ENCODE data around the gene CDC14A. TPM values are rescaled to one million over a fixed set of nuclear protein-coding genes. Genes with fewer than 3 reads are reported as not detected.
"Not testable (repeated sequence)": the region's sequence is repeated elsewhere in the genome, so short reads cannot be mapped to it uniquely, and the experiment has no call there.

Gene CDC14A
- total RNA-seq, 1 donor from 2014 or later = 12.8 TPM

DNA sequence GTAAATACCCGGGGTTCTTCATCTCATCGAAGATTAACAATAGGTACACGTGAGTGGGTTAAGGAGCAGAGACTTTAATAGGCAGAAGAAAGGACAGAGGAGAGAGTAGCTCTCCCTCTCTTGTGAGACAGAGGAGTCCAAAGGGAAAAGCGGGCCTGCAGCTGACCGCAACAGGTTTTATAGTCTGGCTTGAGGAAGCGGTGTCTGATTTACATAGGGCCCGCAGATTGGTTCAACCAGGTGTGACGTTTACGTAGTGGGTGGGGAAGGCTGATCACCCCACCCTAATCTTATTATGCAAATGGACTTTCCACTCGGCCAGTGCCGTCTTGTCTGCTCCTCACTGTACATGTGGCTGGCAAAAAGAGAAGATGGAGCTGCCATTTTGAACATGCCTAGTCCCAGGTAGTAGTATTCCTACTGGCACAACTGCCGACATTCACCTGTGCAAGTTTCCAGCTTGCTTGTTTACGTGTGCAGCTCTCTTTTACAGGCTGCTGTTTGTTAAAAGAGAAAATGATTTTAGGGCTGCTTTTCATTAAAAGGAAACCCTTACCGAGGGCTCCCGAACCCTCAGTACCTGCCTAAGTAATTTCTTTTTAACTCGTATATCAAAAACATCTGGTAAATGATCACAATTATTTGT lies 10.6 kb downstream of the CDC14A start:
- DNase-seq = peak; percentile 13

DNA sequence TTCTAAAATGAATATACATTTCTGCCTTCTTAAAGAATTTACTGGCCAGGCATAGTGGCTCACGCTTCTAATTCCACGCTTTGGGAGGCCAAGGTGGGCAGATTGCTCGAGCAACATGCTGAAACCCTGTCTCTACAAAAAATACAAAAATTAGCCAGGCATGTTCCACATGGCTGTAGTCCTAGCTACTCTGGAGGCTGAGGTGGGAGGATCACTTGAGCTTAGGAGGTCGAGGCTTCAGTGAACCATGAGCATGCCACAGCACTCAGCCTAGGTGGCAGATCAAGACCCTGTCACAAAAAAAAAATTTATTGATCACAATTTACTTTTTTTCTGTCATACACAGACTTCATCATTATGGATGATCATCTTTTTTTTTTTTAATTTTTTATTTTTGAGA lies 11.5 kb downstream of the CDC14A start:
- no peak for DNase-seq

DNA sequence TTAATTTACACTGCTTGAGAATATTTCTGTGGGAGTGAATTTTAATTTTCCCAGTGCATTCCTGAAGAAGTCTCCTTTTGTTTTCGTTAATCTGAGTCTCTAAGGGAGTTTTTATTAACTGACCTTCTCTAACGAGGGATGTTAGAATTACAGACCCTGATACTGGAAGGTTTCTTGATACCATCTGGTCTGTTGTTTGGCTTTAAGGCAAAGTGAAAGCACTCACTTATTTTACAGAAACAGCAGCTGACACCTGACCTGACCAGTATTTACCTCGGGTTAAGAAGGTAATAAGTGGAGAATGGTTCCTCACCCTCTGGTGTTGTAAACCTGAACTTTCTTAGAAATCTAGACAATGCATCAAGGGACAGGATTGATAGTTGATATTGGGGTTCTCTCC lies 12.4 kb downstream of the CDC14A start:
- DNase-seq = no peak

DNA sequence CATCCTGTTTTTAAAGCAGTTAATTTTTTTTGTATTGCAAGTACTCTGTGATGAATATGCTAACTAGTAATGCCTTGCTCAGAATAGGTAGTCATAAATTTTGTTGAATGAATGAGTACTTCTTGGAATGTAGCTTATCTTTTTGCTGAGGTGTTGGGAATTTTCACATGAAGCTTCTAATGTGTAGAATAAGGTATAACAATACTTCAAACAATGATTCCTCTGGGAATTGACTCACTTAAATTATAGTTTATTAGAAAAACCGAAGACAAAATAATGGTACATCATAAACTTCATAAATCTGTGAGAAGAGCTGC lies 13.9 kb downstream of the CDC14A start:
- no peak for DNase-seq

DNA sequence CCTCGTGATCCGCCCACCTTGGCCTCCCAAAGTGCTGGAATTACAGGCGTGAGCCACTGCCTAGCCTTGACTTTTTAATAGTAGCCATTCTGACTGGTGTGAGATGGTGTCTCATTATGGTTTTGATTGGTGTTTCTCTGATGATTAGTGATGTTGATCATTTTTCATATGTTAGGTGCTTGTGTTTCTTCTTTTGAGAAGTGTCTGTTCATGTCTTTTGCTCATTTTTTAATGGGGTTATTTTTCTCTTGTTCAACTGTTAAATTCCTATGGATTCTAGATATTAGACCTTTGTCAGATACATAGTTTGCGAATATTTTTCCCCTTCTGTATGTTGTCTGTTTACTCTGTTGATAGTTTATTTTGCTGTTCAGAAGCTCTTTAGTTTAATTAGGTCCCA lies 17.0 kb downstream of the CDC14A start:
- not testable (repeated sequence) for DNase-seq

DNA sequence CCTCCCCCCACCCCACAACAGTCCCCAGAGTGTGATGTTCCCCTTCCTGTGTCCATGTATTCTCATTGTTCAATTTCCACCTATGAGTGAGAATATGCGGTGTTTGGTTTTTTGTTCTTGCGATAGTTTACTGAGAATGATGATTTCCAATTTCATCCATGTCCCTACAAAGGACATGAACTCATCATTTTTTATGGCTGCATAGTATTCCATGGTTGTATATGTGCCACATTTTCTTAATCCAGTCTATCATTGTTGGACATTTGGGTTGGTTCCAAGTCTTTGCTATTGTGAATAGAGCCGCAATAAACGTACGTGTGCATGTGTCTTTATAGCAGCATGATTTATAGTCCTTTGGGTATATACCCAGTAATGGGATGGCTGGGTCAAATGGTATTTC lies 21.6 kb downstream of the CDC14A start:
- DNase-seq = not testable (repeated sequence)

DNA sequence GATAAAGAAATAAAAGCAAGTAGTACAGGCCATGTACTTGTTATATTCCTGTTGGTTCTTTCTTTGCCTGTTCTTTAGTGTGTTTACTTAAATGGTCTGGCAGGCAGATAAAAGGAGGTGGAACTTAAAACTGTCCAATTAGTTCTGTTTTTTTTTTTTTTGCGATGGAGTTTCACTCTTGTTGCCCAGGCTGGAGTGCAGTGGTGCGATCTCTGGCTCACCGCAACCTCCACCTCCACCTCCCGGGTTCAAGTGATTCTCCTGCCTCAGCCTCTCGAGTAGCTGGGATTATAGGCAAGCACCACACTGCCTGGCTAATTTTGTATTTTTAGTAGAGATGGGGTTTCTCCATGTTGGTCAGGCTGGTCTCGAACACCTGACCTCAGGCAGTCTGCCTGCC lies 24.6 kb downstream of the CDC14A start:
- not testable (repeated sequence) for DNase-seq

DNA sequence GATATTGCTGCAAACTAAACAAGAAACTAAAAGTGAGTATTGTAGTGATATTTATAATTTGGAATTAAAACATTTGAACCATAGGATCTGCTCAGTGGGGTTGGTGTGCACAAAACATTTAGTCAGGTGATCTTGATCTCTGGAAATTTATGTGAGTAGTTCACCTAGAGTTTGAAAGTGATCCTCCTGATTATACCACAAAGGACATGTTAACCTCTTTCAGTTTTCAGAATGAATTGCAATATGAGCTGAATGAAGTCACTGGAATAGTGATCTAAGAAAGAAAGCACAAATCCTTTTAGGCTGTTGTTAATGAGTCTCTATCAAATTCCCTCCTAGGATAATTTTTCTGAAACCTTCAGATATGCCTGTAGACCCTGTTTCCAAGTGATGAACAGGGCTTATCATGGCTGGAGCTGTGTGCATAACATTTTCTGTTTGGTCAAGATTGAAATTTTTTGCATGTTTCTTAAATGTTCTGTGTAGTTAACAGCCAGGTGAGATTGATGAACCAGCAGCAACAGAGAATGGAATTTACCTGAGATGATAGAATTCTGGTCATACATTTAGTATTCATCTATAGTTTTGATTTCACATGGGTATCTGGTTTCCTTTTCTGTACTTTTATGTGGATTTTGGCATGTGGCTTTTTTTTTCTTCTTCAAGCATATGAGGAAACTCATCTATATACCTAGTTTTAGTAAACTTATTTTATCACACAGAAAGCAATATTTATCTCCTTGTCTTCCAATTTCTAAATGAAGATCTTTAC lies 25.5 kb downstream of the CDC14A start:
- no peak for DNase-seq

DNA sequence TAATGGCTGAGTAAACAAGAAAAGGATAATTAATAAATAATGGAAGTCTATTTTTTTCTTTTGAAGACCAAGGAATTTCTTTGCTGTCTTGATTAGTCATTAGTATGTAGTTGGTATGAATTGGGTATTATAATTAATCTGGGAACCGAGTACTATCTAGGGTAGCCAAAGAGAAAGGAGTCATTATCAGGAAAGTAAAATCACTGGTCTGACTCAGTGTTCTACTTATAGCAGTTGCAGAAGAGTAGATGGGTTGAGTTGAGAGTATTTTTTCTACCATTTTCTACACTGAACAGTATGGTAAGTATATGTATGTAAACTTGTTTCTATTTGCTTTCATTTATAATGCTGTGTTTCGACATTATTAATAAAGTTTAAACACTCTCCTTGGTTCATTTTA lies 26.6 kb downstream of the CDC14A start:
- DNase-seq = no peak

DNA sequence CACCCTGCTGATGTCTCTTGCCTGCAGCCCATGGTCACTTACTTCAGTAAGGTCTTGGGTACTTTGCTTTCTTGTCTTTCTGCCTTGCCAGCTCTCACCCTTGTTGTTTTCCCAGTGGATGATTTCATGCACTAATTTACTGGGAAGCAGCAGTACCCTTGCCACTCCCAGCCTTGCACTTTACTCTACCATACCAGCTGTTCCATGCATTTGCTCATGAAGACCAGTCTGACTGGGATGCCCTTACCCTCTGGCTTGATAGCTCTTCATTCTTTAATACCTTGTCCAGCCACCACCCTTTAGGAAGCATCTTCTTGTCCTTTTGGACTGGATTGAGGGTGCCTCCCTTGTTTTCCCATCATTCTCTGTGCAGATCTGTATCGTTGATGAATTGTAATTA lies 28.3 kb downstream of the CDC14A start:
- no peak for DNase-seq

DNA sequence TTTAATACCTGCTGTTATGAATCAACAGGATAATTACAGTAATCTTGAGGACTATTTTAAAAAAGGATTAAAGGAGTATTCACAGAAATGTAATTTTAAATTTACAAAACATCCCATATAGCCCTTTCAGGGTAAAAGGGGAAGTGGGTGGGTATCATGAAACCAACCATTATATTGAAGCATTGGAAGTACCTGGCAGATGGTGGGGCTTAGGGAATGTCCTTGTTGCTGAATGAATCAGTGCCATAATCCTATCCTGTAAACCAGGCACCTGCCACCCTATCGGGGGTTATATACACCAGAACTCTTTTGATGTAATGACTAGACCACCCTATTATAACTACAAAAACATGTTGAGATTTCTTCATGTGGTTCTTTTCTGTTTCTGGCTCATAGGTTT lies 30.4 kb downstream of the CDC14A start:
- no peak for DNase-seq

DNA sequence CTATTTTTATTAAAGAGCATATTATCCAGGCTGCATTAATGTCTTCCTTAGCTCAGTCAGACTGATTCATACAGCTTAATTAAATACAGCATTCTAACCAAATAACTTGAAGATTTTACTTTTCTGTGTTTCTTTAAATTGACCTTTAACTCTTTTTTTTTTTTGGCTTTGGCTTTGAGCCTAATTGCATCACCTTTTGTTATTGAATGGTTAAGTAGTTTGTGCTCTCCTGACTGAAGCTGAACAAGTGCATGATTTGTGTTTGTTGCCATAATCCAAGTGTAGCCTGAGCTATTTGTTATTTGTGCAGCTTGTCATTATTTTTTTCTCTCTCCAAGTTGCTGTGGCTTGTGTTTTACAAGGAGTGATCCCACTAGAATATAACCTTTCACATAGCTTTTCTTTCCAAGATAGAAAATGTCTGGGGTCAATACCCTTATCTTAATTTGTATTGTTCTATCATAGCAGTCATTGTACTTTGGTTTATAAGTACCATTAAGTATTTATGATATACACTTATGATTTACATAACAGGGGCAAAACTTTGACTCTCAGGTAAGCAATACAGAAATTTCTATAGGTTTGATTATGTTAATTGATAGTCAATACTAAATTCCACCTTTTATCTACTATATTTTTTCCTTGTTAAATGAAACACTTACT lies 31.6 kb downstream of the CDC14A start:
- no peak for DNase-seq

DNA sequence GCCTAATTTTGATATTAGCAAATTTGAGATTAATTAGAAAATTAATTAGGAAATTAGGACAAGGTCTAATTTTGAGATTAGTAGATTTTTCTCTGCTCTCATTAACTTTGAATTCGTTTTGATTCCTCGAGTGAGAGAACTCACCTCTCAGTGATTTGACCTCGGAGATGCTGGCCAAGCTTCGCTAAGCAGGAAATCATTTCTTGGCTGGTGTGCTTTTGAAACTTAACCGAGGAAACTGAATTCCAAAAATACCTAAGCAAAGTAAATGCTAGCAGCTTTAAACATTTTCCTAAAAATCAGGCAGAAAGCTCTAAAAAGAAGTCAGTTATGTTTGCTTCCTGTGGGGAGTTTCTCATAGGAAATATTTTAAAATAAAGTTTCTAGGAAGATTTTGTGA lies 34.9 kb downstream of the CDC14A start:
- peak; percentile 60 for DNase-seq

DNA sequence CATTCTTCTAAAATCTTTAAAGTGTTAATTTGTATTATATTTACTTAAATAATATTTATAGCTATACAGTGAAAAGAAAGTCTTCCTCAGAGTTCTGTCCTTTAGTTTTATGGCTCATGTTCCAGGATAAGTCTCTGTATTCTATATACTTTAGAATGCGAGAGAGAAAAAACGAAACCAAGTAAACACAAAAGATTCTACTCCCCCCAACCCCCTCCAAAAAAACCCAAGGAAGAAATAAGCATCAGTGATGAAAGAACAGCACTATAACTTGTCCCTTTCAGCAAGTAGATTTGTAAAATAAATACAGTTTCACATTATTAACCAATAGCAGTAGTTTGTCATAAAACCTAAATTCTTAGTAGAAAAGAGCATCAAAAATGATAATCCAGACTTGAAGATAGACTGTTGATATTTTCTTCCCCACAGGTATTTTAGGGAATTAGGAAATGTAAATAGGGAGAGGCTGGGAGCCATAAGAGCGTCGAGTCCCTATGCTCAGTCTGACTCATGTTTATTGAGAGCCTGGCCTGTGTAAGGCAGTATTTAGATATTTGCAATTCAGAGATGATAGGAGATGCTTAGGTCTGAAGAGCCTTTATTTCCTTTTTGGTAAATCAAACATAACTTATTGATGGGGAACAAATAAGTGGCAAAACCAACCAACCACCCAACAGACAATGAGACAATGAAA lies 35.5 kb downstream of the CDC14A start:
- DNase-seq = peak; percentile 25

DNA sequence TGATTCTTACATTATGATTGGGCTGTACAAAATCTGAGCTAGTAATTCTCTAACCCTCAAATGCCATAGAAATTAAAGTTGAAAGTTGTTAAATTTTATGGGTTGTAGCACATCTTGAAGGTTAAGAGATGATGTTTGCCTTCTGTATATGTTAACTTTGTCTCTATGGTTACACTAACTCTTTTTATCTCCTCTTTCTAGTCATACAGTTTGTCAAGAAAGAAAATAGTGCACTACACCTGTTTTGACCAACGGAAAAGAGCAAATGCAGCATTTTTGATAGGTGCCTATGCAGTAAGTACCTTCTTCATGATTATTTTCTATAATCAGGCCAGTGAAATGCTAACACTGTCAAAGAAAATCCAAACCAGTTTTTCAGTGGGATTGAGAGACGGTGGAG lies 38.2 kb downstream of the CDC14A start:
- DNase-seq = no peak

DNA sequence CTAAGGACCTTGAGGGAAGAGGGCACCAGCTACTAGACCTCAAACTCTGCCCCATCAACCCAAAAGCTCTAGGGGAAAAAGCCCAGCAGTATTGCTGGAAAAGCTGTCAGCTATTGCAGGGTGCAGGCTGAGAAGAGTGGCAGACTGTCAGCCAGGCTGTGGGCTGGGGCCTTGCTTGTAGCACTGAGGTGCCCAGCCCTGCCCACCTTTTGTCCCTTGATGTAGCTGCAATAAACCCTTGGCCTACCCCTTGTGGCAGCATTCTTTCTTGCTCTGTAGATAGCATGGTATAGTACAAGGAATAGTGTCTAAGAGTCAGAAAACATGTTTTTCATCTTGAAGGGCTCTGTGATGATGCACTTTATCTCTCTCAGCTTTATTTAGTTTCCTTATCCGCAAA lies 39.4 kb downstream of the CDC14A start:
- no peak for DNase-seq

DNA sequence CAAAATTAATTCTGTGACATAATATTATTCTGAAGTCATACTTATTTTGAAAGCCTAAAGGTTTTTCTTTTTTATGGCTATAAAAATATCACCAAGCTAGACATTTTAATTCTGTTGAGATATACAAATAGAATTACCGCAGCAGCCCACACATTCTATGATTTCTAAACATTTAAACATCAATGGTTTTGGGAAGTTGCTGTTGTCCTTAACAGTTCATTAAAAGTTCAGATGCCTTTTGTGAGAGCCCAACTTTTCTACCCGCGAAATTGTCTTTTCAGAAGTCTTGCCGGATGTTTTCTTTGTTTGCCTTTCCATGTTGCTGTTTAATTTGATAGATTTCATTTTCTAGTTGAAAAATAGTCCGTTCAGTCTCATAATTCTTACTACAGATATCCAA lies 40.5 kb downstream of the CDC14A start:
- DNase-seq = no peak

DNA sequence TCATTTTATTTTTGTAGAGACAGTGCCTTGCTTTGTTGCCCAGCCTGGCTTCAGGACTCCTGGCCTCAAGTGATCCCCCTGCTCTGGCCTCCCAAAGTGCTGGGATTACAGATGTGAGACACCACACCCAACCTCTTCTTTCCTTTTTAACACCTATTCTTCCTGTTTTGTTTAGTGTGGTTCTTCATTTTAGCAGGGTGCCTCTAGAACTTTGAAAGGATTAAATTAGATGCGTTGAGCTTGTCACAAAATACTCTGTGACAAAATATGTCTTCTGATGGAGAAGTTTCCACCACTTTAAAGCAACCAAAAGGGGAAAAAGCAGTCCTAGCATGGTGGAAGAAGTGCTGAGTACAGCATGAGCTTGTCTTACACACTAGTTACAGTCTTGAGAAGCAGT lies 42.0 kb downstream of the CDC14A start:
- no peak for DNase-seq

DNA sequence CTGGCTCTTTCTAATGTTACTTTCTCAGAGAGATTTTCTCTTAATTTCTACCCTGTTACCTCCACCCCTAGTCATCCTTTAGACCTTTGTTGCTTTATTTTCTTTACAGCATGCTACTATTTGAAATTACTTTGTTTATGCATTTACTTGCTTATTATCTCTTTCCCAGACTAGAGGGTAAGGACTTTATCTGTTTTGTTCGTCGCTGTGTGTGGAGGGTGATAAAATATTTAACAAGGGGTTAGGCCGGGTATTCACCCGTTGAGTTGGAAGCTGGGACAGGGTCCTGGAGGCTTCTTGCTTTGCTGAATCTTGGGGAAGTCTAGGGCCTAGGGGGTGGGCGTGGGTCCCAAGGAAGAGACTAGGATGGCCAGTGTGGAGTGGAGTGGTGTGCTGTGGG lies 43.6 kb downstream of the CDC14A start:
- no peak for DNase-seq

DNA sequence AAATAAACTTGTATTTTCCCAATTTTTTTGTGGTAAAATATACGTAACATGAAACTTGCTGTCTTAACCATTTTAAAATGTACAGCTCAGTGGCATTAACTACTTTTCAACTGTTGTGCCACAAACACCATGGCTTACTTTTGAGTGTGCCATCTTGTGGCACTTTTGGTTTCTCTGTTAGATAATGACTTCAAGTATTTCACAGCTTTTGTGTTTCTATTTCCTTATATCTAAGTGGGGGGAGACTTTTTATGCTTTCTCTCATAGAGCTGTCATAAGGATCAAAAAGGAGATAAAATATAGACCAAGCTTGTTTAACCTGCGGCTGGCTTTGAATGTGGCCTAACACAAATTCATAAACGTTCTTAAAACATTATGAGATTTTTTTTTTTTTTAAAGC lies 44.3 kb downstream of the CDC14A start:
- no peak for DNase-seq

DNA sequence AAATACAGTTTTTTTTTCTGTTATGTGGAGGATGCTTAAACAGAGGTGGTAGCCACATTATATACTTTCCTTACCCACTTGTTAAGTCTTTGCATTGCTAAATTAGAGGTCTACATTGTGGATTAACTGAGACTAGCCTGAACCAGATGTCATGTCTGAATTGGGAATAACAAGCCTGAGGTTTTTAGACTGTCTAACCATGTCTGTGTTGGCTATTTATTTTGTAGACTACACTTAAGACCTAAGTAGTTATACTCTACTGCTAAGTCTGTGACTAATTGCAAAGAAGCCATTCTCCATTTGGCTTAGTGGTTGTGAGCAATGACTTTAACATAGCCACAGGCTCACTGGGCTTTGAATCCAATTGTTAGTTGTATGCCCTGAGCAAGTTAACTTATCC lies 45.4 kb downstream of the CDC14A start:
- no peak for DNase-seq

DNA sequence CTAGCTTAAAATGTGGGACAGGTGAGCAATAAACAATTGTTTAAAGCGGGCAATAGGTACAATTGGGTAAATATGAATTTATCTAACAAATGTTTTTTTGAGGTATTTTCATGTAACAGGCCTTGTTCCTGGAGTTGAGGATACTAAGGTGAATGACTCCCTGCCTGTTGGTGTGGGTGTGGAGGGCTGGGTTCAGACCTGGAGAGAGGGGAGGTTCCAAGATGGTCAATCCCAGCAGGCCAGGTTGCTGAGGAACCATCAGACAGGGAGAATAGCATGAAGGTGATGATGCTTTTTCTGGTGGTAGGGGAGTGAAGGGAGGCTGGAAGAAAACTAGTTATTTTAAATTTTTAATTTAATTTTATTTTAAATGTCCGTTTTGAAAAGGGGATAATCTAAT lies 46.3 kb downstream of the CDC14A start:
- no peak for DNase-seq

DNA sequence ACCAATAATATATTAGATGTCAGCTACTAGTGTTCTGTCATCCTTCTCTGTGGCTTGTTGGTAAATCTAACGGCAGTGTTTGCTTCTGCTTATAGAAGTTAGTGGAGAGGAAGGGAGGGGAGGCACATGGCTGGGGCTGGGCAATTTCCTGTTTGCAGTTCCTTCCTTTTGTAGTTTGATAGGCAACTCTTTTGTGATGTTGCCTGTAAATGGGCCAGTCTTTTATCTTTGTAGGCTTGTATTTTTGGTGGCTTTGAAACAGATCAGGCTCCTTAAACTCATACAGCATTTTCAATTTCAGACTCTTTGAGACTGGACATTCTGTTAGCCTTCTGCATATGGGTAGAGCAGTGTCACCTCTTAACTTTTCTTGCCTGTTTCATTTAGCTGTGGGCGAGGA lies 48.1 kb downstream of the CDC14A start:
- DNase-seq = no peak
